Globus pallidus (tissue), 1 donor: ENCODE results near the gene RERE.
"Not testable (repeated sequence)": the region's sequence is repeated elsewhere in the genome, so short reads cannot be mapped to it uniquely, and the experiment has no call there.

ENCODE experiments used
- DNase-seq: peaks from one replicate; pipeline ENCODE4 v3.0.0-alpha.2; 2015; ENCODE audit warnings: low spot score

The RERE gene

GRCh38 chr1:8510041-8510823 is 307.2 kb downstream of the RERE start:
- DNase-seq: peak; percentile 54

GRCh38 chr1:8509579-8509978 is 307.9 kb downstream of the RERE start:
- no peak for DNase-seq

- DNase-seq: no peak
These were observed 310.3 kb downstream of the RERE start for GRCh38 chr1:8506995-8507615.

DNA sequence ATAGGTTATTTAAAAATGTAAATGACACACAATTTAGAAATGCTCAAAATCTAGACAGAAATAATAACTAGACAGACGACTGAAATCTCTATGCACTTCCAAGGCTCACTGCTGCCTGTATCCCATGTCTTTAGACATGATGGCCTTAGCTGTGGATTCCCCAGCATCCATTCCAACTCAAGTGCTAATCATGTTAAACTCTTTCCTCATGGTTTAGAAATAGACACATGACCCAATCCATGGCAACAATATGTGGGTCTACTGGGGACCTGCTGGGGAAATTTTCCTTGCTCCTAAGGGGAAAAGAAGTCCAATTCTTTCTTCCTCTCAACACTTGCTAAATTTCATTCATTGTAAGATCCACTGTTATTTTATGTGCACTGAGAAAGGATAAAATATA is 311.0 kb downstream of the RERE start:
- no peak for DNase-seq

DNA sequence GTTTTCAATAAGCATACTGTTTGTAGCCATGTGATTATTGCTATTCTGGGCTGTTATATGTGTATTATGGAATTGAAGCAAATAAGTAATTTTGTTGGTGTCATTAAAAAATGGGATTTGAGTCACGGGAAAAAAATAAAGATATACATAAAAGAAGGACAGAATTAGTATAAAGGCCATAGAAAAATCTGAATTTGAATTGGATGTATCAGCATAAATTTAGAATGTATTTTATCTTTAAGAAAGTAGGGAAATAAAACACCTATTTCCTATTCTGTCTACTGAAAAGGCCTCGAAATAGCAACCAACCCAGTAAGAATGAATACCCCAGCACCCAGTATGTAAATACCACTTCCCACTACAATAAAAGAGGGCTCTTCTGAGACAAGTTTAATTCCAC is 313.6 kb downstream of the RERE start:
- DNase-seq: no peak

DNA sequence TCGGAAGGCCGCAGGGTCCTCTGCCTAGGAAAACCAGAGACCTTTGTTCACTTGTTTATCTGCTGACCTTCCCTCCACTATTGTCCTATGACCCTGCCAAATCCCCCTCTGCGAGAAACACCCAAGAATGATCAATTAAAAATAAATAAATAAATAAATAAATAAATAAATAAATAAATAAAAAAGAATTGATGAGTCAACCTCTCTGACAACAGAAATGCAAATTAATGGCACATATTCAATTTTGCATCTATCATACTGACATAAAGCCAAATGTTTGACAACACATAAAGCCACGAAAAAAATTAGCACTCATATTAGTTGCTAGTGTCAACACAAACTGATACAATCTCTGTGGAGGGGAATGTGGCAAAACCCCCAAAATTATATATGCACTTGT is 314.5 kb downstream of the RERE start:
- not testable (repeated sequence) for DNase-seq

DNA sequence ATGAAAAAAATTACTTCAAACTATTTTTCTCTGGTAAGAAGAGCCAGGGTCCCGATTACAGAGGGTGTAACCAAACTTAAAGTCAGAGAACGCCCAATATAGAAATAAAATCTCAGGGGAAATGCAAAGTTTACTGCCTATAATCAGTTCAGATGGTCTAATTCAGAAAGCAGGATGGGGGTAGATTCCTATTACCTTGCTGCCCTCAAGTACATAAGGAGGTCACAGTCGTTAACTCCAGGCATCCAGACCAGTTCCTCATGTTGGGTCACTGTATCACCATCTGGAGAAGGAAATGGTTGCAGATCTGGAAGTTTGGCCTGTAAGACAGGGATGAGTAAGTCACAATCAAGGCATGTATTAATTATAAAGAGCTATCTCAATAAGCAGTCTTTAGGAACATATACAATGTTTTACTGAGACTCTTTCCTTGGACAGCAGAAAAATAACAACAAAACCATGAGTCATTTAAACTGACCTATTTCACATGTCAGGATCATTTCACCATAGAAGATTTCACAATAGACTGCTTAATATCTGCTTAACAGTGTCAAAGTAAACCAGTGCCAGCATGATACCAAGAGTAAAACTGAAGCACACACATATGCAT is 320.1 kb downstream of the RERE start:
- DNase-seq: no peak

- no peak for DNase-seq
These were observed 321.0 kb downstream of the RERE start for GRCh38 chr1:8496473-8496872.

DNA sequence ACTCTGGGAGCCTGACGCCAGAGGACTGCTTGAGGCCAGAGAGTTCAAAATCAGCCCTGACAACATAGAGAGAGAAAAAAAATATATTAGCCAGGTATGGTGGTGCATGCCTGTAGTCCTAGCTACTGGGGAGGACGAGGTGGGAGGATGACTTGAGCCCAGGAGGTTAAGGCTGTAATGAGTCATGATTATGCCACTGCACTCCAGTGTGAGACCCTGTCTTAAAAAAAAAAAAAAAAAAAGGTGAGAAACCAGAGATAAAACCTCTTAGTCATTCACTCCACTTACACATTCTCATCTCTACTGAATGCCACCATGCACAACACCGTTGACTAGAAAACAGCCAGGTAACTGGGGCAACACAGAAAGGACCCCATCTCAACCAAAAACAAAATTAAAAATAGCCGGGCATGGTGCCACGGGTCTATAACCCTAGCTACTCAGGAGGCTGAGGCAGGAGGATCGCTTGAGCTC is 321.5 kb downstream of the RERE start:
- no peak for DNase-seq

DNA sequence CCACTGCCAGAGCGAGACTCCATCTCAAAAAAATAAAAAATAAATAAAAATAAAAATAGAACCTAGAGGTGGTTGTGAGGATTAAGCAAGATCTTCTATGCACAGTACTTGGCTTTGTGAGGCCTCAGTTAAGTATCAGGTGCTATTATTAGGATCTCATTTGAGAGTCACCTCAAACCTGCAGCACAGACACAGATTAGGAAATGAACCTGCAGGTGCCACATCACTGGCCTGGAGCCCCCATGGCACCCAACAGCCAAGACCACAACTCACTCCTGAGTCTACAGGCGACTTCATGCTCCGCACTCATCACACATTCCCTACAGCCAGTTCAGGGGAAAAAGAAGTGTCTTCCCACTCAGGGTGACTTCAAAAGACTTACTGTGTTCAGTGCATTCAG is 322.8 kb downstream of the RERE start:
- DNase-seq: no peak

DNA sequence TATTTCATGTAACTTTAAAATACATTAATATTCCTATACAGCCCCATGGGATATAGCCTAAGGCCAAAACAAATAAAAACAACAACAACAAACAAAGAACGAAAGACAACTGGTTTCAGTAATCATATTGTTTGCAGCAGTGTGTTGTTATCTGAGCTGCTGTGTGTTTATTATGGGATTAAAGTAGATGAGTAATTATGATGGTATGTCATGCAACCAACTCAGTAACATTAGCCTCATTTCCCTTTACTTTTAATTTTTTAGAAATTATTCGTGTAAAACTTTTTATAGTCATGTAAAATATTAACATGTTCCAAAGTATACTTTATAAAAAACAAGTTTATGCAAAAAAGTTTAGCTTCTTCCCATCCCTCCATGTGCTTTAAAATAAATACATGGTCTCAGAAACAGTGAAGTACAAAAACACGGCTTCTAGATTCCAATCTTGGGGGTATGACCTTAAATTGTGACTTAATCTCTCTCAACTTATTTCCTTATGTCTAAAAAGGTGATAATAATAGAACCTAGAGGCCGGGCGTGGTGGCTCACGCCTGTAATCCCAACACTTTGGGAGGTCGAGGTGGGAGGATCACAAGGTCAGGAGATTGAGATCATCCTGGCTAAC is 323.4 kb downstream of the RERE start:
- no peak for DNase-seq

GRCh38 chr1:8487249-8487648 is 330.2 kb downstream of the RERE start:
- DNase-seq: no peak

GRCh38 chr1:8486047-8486446 is 331.4 kb downstream of the RERE start:
- no peak for DNase-seq

- DNase-seq: no peak
These were observed 333.9 kb downstream of the RERE start for GRCh38 chr1:8483586-8483985.

- DNase-seq: no peak
These were observed 334.5 kb downstream of the RERE start for GRCh38 chr1:8482979-8483381.

GRCh38 chr1:8481650-8482380 is 335.6 kb downstream of the RERE start:
- DNase-seq: no peak

DNA sequence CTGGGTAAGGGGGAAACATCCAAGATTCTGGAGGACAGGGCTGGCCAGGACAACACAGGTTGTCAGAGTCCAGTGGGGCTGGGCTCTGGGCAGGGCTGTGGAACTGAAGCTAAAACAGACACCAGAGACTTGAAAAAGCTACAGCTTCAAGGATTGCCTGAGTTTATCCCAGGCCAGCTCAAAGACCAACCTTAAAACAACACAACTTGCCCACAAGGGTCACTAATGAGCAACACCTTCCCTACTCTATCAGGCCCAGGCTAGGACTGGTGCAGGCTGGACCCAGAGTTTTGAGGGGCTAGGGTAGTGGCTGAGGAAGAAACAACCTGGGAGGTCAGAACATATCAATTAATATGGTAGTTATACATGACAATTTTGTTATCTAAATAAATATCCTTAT is 338.9 kb downstream of the RERE start:
- no peak for DNase-seq

DNA sequence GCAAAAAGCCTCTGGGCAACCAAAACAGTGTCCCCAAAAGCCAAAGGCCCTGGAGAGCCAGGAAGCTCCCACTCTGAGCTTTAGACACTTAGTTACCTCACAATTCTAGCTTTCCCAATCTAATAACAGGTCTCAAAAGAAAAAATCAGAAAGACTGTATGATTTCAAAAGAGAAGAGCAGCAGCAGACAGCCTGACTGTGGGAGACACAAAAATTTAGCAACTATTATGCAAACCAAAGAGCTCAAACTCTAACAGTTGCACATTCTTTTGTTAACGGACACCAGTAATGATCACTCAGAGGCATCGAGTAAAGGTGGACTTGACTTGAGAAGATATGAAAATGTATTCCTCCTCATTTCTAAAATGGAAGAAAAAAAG is 339.5 kb downstream of the RERE start:
- DNase-seq: no peak

DNA sequence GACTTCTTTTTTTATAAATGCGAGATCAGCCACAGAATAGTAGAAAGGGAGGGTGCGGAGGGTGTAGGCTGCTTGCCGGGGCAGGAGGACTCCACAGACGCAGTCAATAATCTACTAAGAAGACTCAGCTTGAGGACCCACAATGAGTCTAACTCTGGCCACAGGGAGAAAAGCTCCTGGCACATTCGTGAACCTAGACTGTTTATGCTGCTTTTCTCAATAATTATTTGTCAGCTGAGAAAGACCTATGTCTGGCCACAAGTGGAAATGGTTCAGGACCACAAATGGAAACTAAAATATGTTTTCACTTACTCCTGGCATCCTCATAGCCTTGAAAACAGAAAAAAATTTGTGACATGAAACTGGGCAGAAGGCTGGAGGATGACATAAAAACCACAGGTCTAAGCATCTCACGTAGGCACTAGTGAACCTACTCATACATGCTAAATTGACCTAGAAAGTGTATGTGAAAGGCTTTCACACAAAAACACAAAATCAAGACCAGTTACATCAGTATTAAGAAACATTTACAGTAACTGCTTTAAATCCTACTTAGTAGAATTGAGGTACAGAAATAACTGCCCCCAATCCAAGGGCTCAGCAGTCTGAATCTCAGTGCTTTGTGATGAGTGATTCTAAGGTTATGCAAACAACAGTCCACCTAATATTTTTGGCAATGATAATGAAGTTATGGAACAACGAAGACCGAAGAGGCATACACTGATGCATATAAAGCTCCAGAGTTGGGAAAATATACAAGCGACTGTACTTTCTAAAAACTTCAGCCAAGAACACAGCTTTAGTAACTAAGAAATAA is 340.1 kb downstream of the RERE start:
- no peak for DNase-seq

DNA sequence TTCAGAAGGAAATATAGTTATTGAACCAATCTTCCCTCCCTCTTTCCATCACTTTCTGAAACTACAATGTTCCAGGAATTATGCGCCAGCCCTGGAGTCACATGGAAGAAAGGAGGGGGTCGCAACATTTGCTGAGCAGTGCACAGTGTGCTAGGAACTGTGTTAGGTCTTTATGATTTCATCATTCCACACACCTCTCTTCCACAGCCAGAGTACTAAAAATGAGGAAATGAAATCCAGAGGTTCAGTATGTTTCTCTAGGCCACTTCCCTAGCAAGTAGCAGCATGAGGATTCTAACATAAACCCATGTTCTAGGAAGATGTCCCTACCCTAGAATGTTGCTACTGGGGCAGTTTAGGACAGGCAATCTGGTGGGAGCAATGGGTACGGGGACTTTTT is 341.4 kb downstream of the RERE start:
- no peak for DNase-seq

DNA sequence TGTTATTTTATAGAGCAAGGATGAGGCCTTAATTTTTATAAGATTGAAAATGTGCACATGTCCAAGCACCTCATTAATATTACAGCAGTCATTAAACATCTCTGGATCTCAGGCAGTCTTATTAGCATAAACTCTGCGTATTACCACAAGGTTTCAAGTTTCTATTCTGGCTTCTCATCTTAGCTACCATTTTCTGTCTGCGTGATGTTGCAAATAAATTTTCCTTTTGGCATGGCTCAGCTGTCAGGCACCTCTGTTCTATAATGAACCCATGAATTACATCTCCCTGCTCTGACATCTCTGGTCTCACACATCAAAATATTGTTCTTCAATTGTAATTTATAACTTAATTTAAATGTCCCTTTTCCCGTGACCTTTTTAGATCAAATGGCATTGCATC is 343.1 kb downstream of the RERE start:
- DNase-seq: no peak
